ENCODE measurements around the gene KHDC4.

DNA sequence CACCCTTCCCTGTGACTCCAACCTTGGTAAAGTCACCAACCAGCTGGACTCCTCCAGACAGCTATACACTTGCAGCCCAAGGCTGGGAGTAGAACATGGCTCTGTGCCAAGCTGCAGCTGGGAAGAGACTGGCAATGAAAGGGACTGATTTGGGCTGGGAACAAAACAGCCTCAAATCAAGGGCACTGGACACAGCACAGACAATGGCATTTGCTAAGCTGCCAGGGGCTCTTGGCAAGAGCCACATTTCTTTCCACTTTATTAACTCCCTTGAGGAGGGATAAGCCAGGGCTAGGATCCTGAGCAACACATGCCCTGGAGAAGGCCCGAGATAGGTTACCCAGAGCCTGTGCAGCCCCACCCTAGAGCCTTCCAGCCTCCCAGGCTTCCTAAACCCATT is 62.8 kb downstream of the KHDC4 start:
- TF ChIP-seq, protein P1, sequence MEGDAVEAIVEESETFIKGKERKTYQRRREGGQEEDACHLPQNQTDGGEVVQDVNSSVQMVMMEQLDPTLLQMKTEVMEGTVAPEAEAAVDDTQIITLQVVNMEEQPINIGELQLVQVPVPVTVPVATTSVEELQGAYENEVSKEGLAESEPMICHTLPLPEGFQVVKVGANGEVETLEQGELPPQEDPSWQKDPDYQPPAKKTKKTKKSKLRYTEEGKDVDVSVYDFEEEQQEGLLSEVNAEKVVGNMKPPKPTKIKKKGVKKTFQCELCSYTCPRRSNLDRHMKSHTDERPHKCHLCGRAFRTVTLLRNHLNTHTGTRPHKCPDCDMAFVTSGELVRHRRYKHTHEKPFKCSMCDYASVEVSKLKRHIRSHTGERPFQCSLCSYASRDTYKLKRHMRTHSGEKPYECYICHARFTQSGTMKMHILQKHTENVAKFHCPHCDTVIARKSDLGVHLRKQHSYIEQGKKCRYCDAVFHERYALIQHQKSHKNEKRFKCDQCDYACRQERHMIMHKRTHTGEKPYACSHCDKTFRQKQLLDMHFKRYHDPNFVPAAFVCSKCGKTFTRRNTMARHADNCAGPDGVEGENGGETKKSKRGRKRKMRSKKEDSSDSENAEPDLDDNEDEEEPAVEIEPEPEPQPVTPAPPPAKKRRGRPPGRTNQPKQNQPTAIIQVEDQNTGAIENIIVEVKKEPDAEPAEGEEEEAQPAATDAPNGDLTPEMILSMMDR (conservative IDR thresholded peaks at IDR 0.05), result no peak
- no peak for TF ChIP-seq EZH2 (IDR thresholded peaks at IDR 0.05; ENCODE audit: low read depth)

All from PC-9 (cell line).